Stimulated activated CD4-positive, alpha-beta T cell treated with anti-CD3 and anti-CD28 coated beads, Interleukin-4, amount 100 ng/mL, for 48 hours (primary cell): ENCODE measurements around the gene C20orf141.
"Not testable (repeated sequence)": the region's sequence is repeated elsewhere in the genome, so short reads cannot be mapped to it uniquely, and the experiment has no call there.

Experiments
- DNase-seq, 2 donors: peaks; one replicate each; pipeline ENCODE4 v3.0.0-alpha.2; 2020; ENCODE audit warnings: low read depth in 2 of 2

C20orf141 gene

GRCh38 chr20:2814587-2815051 is at the start of gene C20orf141:
Gene C20orf141 (plus strand): TSS chr20:2814987. CDS start chr20:2815185, 198 bp downstream.
- no peak for DNase-seq

- DNase-seq, result no peak
Observed at GRCh38 chr20:2767768-2768631, 46.8 kb upstream of the C20orf141 start.

GRCh38 chr20:2768632-2769015 is 46.2 kb upstream of the C20orf141 start:
- no peak for DNase-seq

- DNase-seq, result not testable (repeated sequence)
Observed at GRCh38 chr20:2770091-2770490, 44.7 kb upstream of the C20orf141 start.

- DNase-seq, result no peak
Observed at GRCh38 chr20:2771631-2772080, 43.1 kb upstream of the C20orf141 start.

GRCh38 chr20:2773812-2774211 is 41.0 kb upstream of the C20orf141 start:
- no peak for DNase-seq

GRCh38 chr20:2775139-2775538 is 39.6 kb upstream of the C20orf141 start:
- no peak for DNase-seq

- no peak for DNase-seq
Observed at GRCh38 chr20:2778602-2779321, 36.0 kb upstream of the C20orf141 start.

- no peak for DNase-seq
Observed at GRCh38 chr20:2780948-2781347, 33.8 kb upstream of the C20orf141 start.

GRCh38 chr20:2783908-2784566 is 30.8 kb upstream of the C20orf141 start:
- DNase-seq, result no peak

GRCh38 chr20:2793471-2793870 is 21.3 kb upstream of the C20orf141 start:
- DNase-seq, result no peak

- DNase-seq, result no peak
Observed at GRCh38 chr20:2794202-2794748, 20.5 kb upstream of the C20orf141 start.

GRCh38 chr20:2794866-2795447 is 19.8 kb upstream of the C20orf141 start:
- DNase-seq, result no peak

GRCh38 chr20:2795451-2795850 is 19.3 kb upstream of the C20orf141 start:
- DNase-seq, result no peak

GRCh38 chr20:2796011-2796660 is 18.7 kb upstream of the C20orf141 start:
- DNase-seq, result no peak

- no peak for DNase-seq
Observed at GRCh38 chr20:2797136-2797983, 17.4 kb upstream of the C20orf141 start.

GRCh38 chr20:2798095-2798805 is 16.5 kb upstream of the C20orf141 start:
- DNase-seq, result no peak

- no peak for DNase-seq
Observed at GRCh38 chr20:2798814-2799213, 16.0 kb upstream of the C20orf141 start.

- no peak for DNase-seq
Observed at GRCh38 chr20:2799271-2799670, 15.5 kb upstream of the C20orf141 start.
